HL-60 (cell line): ENCODE data around the gene TAC1.

ENCODE experiments used
- DNase-seq, 2 experiments: peaks; one replicate each; pipeline ENCODE4 v3.0.0-alpha.2; 2010 to 2020; ENCODE audit warnings: low read depth in 1 of 2, low spot score in 1 of 2
- H3K27ac ChIP-seq: fragments of 250-450 bp; sonication (Bioruptor Pico); replicated peaks from 2 replicates; pipeline ENCODE4 v1.5.1; 2020; ENCODE audit warnings: mild to moderate bottlenecking, moderate library complexity
- H3K27me3 ChIP-seq: fragments of 250-450 bp; sonication (Bioruptor Pico); 2 replicates; pipeline ENCODE4 v1.5.1; 2021; ENCODE audit warnings: mild to moderate bottlenecking, moderate library complexity; ENCODE audit not compliant: insufficient read depth, poor library complexity, severe bottlenecking
- H3K4me3 ChIP-seq: replicated peaks from 2 replicates; pipeline ENCODE4 v1.5.1; 2011; ENCODE audit warnings: mild to moderate bottlenecking, control low read depth, low read length; ENCODE audit not compliant: insufficient read depth
- CTCF ChIP-seq: IDR thresholded peaks from one replicate; pipeline ENCODE4 v1.5.1; 2011; ENCODE audit warnings: low read length, control low read depth, inconsistent platforms; ENCODE audit not compliant: insufficient read depth
- GABPA ChIP-seq: IDR thresholded peaks from 2 replicates; pipeline ENCODE4 v1.6.1; 2012; ENCODE audit warnings: low read depth
- POLR2AphosphoS5 ChIP-seq: IDR thresholded peaks from 2 replicates; pipeline ENCODE4 v1.6.1; 2012; ENCODE audit warnings: low read depth
- SPI1 ChIP-seq: IDR thresholded peaks from 2 replicates; pipeline ENCODE4 v1.6.1; 2012; ENCODE audit warnings: low read depth, mild to moderate bottlenecking, borderline replicate concordance
- TF ChIP-seq, protein P1 (sequence below): IDR thresholded peaks from 2 replicates; pipeline ENCODE4 v1.6.1; 2012; ENCODE audit warnings: low read depth; ENCODE audit not compliant: insufficient replicate concordance

Gene TAC1

GRCh38 chr7:97694355-97694754 lies 37.5 kb upstream of the TAC1 start:
- Histone ChIP-seq H3K4me3 (no peak overlapping the region), H3K27me3 (no peaks in the 10 kb centered on the region), H3K27ac (no peak overlapping the region)
- no peak for TF ChIP-seq CTCF
- TF ChIP-seq, protein P1, sequence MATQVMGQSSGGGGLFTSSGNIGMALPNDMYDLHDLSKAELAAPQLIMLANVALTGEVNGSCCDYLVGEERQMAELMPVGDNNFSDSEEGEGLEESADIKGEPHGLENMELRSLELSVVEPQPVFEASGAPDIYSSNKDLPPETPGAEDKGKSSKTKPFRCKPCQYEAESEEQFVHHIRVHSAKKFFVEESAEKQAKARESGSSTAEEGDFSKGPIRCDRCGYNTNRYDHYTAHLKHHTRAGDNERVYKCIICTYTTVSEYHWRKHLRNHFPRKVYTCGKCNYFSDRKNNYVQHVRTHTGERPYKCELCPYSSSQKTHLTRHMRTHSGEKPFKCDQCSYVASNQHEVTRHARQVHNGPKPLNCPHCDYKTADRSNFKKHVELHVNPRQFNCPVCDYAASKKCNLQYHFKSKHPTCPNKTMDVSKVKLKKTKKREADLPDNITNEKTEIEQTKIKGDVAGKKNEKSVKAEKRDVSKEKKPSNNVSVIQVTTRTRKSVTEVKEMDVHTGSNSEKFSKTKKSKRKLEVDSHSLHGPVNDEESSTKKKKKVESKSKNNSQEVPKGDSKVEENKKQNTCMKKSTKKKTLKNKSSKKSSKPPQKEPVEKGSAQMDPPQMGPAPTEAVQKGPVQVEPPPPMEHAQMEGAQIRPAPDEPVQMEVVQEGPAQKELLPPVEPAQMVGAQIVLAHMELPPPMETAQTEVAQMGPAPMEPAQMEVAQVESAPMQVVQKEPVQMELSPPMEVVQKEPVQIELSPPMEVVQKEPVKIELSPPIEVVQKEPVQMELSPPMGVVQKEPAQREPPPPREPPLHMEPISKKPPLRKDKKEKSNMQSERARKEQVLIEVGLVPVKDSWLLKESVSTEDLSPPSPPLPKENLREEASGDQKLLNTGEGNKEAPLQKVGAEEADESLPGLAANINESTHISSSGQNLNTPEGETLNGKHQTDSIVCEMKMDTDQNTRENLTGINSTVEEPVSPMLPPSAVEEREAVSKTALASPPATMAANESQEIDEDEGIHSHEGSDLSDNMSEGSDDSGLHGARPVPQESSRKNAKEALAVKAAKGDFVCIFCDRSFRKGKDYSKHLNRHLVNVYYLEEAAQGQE: no peak
- TF ChIP-seq GABPA: no peak
- TF ChIP-seq SPI1: no peak
- no peak for TF ChIP-seq POLR2AphosphoS5
- no peak for DNase-seq

DNA sequence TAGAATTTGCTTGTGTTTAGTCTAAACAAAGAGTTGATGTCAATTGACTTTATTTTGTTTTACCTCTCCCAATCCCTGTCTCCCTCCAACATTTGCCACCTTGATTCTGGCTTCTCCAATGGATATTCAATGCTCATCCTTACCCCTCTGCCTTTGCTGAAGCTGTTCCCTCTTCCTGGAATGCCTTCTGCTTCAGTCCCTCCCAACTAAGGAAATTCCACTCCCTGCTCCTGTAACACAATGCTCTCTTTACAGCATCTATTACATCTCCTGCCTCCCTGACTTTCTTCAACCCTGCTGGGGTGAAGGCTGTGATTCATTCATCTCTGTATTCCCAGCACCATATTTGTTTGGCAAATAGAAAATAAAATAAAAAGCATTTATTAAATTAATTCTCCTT lies 34.5 kb upstream of the TAC1 start:
- H3K4me3 ChIP-seq: no peak overlapping the region
- H3K27ac ChIP-seq: no peak overlapping the region
- no peaks in the 10 kb centered on the region for H3K27me3 ChIP-seq
- TF ChIP-seq GABPA (no peak), POLR2AphosphoS5 (no peak), SPI1 (no peak)
- TF ChIP-seq, protein P1: no peak
- no peak for DNase-seq

DNA sequence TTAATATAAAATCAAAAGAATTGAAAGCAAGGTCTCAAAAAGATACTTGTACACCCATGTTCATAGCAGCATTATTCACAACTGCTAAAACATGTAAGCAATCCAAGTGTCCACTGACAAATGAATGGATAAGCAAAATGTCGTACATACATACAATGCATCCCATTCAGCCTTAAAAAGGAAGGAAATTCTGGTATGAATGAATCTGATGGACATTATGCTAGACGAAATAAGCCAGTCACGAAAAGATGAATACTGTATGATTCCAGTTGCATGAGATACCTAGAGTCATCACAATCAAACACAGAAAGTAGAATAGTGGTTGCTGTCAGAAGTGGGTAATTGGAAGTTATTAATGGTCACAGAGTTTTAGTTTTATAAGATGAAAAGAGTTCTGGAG lies 9.5 kb upstream of the TAC1 start:
- no peak for TF ChIP-seq POLR2AphosphoS5
- TF ChIP-seq CTCF: no peak
- TF ChIP-seq SPI1: no peak
- TF ChIP-seq, protein P1: no peak
- TF ChIP-seq GABPA: no peak
- DNase-seq: no peak
- Histone ChIP-seq H3K4me3 (no peak overlapping the region), H3K27me3 (no peaks in the 10 kb centered on the region), H3K27ac (no peak overlapping the region)
